GM21737 (cell line): ENCODE data around the gene SPRYD3.
"Not testable (repeated sequence)": the region's sequence is repeated elsewhere in the genome, so short reads cannot be mapped to it uniquely, and the experiment has no call there.

Source experiments
- ATAC-seq: cut with Tn5 transposase; IDR thresholded peaks from one replicate; pipeline ENCODE4 v1.9.1; 2021; ENCODE audit warnings: mild to moderate bottlenecking, moderate library complexity; ENCODE audit not compliant: unreplicated experiment

Gene SPRYD3

DNA sequence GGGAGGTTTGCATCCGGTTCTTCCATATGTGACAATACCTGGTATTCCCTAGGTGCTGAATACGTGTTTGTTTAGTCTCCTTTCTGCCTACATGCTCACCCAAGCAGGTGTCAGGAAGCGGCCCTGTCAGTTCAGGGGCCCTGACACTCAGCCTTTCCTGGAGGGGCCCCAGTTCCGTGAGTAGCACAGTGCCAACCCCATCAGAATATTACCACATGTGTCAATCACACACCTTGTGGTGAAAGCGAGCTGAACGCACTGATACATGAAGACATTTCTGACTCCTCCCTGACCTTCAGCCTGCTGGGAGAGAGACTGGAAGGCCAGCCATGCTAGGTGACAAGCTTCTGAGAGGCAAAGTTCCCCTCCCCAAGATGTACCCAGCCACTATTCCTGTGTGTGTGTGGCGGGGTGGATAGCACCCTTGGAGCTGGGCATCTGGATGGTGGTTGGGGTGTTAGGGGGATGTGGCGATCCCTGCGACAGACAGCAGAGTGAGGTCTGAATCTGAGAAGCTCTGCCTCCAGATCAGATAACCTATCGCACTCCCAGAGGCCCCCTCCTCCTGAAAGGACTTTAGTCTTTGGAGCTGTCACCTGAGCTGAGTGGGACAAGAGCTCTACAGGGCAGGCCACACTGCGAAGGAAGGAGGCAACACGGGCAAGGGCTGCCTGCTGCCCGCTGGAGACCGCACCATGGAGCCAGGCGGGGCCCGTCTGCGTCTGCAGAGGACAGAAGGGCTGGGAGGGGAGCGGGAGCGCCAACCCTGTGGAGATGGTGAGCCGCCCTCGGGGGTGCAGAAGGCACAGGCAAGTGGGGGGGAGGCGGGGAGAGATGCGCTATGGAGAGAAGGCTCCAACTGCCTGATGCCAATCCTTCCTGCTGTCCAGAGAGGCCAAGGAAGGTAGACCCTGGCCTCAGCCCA, 24.0 kb upstream of the SPRYD3 start, which contains the start of gene SOAT2:
TSS of gene SOAT2 (plus strand) at position 604 of the 925 bp plus-strand sequence. CDS start at position 696, 92 bp downstream.
- peak; percentile 56 for ATAC-seq

DNA sequence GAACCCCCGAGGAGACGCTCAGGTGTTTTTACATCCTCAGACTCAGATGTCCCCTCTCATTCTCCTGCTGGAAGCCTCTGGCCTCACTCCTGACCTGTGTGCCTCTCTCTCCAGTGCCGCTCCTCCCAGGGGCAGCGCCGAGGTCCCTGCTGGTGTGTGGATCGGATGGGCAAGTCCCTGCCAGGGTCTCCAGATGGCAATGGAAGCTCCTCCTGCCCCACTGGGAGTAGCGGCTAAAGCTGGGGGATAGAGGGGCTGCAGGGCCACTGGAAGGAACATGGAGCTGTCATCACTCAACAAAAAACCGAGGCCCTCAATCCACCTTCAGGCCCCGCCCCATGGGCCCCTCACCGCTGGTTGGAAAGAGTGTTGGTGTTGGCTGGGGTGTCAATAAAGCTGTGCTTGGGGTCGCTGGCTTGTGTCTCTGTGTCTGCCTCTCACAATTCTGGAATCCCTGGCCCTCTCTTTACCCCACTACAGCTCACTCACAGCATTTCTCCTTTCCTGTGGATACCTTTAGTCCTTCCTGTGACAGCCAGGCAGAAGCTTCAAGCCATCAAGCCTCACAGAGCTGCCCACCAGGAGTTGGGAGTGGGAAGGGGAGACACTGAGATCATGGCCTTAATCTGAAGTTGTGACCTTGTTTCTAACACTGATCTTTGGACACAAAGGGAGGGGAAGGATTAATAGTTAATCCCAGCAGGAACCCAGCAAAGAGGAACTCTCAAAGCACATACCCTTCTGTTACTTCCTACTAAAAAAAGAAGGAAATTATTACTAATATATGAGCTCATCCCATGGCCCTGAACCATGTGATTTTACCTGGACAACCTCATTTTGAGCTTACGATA, 23.0 kb upstream of the SPRYD3 start:
- ATAC-seq, result no peak

DNA sequence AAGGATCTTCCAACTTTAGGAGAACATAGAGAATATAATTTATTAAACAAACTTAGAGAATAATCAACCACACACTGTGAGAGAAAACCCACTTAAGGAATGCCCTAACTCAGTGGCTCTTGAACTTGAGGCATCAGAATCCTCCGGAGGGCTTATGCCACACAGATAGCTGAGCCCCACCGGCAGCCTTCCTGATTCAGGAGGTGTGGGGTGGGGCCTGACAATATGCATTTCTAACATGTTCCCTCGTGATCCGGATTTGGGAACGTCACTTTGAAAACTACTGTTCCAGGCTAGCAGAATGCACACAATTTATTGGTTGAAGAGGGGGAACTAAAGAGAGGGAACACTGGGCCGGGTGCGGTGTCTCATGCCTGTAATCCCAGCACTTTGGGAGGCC, 22.1 kb upstream of the SPRYD3 start:
- no peak for ATAC-seq

DNA sequence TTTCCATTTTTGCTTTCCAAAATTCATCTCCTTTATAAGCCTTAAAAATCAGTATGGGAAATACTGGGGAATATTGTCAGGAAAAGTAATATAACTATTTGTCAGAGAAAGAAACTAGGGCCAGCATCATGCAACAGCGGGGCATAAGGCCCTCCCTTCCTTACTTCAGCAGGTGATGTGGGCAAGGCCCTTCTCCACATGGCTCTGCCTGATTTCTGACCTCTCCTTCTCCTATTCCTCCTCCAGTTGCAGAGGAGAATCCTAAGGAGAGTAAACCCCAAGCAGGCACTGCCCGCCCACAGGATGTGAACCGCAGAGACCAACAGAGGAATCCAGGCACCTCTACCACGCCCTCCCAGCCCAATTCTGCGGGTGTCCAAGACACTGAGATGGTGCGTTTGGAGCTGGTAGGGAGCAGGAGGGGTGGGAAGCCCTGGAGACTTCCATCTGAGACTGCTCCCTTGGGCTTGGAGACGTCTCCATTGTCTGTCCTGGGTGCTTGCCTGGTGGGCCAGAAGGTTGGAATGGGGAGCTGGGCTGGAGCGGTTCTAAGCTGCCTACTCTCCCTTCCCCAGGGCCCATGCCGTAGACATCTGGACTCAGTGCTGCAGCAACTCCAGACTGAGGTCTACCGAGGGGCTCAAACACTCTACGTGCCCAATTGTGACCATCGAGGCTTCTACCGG, 21.4 kb upstream of the SPRYD3 start:
- ATAC-seq, result no peak

DNA sequence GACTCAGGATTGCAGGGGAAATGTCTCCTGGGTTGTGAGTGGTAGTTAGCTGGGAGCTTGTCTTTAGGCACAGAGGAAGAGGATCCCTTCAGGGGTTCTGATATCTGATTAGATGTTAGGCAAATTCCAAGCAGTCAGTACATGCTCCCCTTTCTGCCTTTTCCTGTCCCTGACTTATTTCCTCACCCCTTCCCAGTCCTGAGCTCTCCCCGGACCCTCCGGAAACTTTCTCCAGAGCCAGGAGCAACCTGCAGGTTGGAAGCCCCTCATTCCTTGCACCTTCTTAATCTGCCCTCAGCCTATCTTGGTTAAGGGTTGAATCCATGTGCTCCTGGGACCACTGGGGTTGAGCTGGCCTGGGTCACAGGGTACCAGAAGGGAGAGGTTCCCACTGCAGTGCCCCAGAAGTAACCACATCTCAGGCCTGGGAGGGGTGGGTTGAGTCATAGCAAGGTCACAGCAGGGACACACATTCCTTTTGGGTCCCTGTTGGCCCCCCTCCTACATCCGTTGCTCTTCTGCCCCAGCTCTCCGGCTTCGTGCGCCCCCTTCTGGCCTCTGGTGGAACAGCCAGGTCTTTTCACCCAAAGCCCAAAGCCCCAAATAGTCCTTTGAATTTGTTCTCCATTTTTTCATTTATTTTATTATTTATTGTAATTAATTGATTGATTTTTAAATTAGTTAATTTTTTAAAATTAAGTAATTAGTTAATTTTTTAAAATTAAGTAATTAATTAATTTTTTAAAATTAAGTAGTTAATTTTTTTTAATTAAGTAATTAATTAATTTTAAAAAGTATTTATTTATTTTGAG, 20.1 kb upstream of the SPRYD3 start:
- ATAC-seq, result no peak

DNA sequence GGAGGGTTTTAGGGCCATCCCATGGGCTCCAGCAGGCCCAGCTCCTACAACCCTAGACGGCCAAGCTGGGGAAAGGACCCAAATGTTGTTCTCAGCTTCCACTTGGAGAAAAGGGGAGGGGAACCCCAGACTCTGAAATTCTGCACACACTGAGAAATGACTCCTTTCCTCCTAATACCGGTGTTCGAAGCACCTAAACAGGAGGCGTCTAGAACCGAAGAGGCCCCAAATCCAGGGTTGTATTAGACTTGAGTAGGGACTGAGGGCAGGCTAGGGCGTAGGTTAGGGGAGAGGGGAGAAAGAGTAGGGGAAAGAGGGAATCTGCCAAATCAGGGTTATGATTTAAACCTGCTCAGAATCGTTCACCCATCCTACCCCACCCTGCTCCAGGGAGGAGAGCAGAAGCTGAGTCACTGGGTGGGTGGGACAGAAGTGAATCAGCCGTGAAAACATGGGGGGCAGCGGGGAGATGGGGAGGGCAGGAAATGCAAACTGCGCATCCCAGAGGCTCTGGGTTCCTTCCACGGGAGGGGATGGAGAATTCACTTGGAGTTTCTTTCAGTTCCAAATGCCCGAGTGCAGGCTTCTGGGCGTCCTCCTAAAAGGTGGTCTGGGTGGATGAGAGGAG, 19.3 kb upstream of the SPRYD3 start:
- ATAC-seq, result no peak

DNA sequence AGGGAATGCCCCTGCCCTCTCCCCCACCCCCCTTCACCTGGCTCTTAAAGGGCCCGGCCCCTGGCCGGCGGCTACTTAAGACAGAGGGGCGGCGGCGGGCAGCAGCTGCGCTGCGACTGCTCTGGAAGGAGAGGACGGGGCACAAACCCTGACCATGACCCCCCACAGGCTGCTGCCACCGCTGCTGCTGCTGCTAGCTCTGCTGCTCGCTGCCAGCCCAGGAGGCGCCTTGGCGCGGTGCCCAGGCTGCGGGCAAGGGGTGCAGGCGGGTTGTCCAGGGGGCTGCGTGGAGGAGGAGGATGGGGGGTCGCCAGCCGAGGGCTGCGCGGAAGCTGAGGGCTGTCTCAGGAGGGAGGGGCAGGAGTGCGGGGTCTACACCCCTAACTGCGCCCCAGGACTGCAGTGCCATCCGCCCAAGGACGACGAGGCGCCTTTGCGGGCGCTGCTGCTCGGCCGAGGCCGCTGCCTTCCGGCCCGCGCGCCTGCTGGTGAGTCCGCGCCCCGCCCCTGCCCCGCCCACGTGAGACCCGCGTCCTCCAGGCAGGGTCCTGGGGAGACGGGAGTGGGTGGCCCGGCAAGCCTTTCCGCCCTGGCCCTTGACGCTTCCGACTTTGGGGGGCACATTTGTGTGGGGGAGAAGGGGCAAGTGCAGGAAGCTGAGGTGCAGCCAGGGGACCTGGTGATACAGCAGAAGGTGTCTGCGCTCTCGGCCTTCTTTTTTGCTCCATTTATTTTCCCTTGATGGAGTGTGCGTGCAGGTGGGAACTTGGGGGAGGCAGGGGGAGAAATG, 18.6 kb upstream of the SPRYD3 start, which contains the start of gene IGFBP6:
TSS of gene IGFBP6 (plus strand) at position 104 of the 790 bp plus-strand sequence. CDS start at position 155, 51 bp downstream.
- ATAC-seq, result no peak

DNA sequence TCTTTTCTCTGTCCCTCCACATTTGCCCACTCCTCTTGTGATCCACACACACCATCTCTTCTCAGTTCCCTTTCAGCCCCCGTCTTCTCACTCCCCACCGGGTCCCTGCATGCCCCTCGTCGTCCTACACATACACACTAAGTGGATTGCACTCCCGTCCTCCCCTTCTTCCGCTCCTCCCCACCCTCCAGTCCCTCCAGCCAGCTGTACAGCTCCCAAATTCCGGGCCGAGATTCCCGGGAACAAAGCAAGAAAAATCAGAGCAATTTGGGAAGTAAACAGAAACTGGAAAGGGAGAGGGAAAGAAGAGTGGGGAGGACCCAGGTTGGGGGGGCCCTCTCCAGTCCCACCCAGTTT, 18.0 kb upstream of the SPRYD3 start:
- no peak for ATAC-seq

DNA sequence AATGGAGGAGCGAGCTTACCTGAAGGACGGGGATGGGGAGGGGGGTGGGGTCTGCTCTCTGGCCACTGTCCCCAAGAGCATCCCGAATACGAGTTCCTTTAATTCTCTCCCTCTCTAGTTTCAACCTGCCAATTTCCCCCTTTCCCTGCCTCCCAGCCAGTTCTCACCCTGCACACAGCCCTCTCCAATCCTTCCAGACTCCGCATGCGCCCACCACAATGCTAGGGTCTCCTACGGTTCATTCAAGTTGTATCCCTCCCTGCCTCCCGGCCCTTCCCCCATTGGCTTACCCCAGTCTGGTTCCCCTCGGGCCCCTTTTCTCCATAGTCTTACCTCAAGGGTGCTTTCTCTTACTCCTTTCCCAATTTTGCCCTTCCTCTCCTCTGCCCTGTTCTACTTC, 17.6 kb upstream of the SPRYD3 start:
- ATAC-seq, result no peak

DNA sequence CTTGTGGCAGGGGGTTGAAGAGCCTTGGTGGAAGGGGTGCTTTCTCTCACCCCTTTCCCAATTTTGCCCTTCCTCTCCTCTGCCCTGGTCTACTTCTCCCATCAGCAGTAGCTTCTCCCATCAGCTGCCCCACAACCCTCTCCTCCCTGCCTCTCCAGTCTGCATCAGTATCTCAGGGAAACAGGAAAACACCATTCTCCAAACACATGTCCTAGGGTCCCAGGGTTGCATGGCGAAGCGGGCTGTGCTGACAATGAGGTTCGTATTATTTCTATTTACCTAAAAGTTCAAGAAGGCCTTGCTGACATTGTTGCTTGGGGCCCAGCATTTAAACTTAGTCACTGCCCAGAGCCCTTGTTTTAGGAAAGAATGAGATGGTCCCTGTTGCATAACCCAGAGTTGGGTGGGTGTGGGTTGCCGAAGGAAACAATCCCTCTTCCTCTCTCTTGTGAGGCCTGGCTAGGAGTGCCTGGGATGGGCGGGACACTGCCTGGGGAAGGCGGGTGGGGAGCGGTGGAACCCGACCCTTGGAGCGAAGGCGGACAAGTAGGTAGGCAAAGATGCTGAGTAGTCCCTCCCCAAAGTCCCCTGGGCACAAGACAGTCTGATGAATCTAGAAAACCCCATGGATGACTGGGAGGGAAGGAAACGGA, 17.0 kb upstream of the SPRYD3 start:
- ATAC-seq, result no peak

DNA sequence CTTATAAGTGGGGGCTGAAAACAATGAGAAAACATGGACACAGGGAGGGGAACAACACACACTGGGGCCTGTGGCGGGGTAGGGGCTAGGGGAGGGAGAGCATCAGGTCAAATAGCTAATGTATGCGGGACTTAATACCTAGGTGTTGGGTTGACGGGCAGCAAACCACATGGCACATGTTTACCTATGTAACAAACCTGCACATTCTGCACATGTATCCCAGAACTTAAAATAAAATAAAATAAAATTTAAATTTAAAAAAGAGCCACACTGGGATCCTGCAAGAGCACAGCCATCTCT, 16.4 kb upstream of the SPRYD3 start:
- ATAC-seq, result not testable (repeated sequence)

DNA sequence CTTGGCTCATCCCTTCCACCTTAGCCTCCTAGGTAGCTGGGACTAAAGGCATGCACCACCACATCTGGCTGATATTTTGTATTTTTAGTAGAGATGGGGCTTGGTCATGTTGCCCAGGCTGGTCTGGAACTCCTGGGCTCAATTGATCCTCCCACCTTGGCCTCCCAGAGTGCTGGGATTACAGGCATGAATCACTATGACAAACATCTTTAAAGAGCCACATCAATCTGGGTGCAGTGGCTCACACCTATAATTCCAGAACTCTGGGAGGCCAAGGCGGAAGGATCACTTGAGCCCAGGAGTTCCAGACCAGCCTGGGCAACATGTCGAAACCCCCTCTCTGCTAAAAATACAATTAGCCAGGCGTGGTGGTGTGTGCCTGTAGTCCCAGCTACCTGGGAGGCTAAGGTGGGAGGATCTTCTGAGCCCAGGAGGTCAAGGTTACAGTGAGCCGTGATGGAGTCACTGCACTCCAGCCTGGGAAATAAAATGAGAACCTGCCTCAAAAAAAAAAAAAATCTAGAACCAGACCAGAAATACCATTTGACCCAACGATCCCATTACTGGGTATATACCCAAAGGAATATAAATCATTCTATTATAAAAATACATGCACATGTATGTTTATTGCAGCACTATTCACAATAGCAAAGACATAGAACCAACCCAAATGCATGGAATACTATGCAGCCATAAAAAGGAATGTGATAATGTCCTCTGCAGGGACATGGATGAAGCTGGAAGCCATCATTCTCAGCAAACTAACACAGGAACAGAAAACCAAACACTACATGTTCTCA, 15.8 kb upstream of the SPRYD3 start:
- not testable (repeated sequence) for ATAC-seq

DNA sequence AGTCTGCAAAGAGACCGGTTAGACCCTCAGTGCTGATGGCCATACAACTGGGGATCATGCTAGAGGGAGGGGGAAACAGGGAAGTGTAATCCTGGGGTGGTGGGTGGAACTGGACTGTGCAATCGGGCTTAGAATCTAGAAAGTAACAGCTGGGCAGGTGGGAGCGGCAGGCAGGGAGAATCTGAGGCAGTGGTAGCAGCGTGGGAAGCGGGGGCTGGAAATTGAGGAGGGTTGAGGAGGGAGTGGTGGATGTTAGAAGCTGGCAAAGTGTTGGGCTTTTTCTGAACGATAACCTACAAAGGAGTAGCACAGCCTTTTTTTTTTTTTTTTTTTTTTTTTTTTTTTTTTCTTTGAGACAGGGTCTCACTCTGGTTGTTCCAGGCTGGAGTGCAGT, 15.2 kb upstream of the SPRYD3 start:
- ATAC-seq, result no peak

DNA sequence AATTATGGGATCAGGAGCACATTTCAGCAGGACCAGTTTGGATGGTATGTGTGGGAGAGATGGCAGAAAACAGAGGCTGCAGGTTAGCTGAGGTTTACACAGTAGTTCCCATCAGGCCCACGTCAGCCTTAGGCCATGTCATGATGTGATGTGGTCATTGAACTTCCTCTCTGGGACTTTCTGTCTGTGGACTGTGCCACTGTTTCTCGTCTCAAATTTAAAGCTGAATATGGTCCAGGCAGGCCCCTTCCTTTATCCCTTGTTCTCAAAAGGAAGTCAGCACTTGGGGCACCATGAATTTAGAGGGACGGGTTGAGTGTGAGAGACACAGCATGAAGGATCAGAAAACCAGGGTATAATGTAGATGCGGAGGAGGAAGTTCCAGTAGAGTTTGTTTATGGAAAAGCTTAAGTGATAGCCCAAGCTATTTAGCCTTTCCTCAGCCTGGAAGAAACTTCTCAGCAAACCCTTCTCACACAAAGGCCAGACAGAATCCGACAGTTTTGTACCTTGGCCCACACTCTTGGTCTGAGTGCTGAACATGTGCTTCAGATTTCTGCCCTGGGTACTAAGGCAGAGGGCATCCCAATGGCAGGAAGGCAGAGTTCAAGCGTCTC, 14.7 kb upstream of the SPRYD3 start:
- ATAC-seq, result no peak

DNA sequence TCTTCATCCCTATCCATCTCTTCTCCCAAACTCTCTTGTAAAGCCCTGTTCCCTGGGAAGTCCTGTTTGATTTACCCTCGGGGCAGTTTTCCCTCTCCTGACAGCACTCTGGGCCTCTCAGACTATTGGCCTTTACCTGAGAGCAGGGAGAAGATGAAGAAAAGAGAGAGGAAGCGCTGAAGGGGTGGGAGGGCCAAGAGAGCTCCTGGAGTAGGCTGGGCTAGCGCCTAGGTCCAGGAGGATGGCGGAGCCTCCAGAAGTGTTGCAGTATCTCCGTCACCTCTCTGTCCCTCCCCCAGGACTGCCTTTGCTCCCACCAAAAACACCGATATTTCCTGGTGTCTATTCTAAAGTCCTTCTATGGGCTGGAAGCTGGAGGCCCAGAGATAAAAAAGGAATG, 12.6 kb upstream of the SPRYD3 start:
- ATAC-seq, result no peak

DNA sequence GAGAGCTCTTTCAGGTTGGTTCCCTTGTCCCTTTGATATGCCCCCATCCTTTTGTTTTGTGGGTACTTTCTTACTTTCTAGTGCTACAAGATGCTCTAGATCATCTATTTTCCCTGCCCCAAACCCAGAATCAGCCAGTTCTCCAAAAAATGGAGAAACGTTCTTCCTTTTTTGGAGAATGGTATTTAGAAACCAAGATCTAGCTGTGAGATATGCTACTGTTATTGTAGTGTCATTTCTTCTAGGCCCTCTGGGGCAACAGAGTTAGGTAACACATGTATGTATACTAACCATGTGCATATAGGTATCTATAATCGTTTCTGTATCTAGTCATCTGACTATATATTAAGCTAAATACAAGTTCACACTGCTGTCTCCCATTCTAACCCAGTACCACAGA, 11.4 kb upstream of the SPRYD3 start:
- no peak for ATAC-seq

DNA sequence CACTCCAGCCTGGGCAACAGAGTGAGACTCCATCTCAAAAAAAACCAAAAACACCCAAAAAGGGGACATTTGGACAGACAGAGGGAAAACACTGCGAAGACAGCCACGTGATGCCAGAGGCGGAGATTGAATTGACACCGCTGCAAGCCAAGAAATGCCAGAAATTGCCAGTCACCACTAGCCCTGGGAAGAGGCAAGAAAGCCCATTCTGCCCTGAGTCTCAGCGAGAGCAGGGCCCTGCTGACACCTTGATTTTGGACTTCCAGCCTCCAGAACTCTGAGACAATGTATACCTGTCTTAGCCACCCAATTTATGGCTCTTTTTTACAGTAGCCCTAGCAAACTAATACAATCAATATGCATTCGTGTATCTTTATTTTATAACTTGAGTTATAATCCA, 10.9 kb upstream of the SPRYD3 start:
- no peak for ATAC-seq

DNA sequence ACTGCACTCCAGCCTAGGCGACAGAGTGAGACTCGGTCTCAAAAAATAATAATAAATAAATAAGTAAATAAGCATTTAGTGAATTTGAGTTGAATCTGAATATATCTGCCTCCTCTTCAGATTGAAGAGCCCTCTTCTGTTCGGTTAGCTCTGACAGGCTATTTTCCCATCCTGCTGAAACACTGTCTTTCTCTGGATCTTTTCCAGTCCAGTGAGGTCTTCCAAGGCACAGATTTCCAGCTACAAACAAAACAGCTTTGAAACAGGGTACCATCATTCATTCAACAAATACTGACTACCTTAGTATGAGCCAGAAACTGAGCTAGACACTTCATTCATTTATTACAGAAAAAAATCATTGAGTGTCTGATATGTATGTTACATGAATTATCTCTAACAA, 7.2 kb upstream of the SPRYD3 start:
- no peak for ATAC-seq
